ENCODE measurements around the gene BIN1. TPM values are rescaled to one million over a fixed set of nuclear protein-coding genes. Genes with fewer than 3 reads are reported as not detected.

The BIN1 gene
- total and polyA plus RNA-seq, 2 donors (not counting 1 experiment from before 2014, with no cell fraction given), result 90.6 to 92.3 TPM

DNA sequence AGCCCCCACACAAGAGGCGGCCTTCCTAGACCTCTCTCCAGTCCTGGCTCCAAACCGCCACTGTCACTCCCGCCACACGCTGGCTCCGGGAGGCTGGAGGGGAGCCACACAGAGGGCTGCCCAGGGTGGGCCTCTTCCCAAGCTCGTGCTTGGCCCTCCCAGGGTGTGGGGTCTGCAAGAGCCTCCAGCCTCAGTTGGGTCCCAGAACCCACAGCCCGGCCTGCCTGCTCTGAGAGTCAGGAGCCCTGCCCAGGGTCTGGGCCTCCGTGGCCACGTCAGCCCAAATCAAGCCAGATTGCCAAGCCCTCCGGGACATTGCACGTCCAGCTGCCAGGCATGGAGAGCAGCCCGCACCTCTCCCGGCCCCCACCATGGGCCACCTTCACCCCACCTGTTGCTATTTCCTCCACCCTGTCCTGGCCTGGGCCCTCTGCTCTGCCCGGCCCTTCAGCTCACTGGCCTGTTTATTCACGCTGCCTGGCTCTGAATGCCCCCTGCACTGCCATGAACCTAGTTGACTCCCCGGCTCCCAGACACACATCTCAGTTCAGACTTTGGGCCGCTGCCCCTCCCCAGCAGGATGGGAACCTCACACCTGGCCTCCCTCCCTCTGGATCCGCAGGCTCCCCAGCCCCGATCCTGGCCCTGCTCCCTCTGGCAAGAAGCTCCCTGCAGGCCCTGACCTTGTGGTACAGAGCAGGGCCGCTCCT is 61.0 kb downstream of the BIN1 start:
- ChIA-PET POLR2A (no interaction called here), CTCF (no interaction called here)
- peaks cover 0 to 8% of the 10 kb centered on the region in 2 donors for H3K4me1 ChIP-seq (ENCODE audit: control insufficient read depth in 2 of 2, insufficient read depth in 2 of 2, low read length in 2 of 2)
- peak; percentile 5 for DNase-seq
- 95% methylated on average over 19 of the region's 20 CpGs for whole genome bisulfite sequencing (ENCODE audit: insufficient coverage)
- H3K4me2 ChIP-seq (replicated peaks; ENCODE audit: low read depth, low read length, poor library complexity, severe bottlenecking), result no peak overlapping the region
- H3K4me3 ChIP-seq (ENCODE audit: control extremely low read depth in 1 of 5, extremely low read depth in 1 of 5, insufficient read depth in 1 of 5, low read depth in 2 of 5, low read length in 4 of 5), result no peak overlapping the region
- Mint-ChIP-seq H3K9me3 (ENCODE audit: insufficient read depth) (no peaks in the 10 kb centered on the region), H3K4me3 (no peak overlapping the region), H3K4me1 (peaks cover 3% of the 10 kb centered on the region), H3K27ac (no peak overlapping the region), H3K27me3 (no peaks in the 10 kb centered on the region)
- peaks cover 0 to 21% (median 0%) of the 10 kb centered on the region in 3 donors for H3K9me3 ChIP-seq (ENCODE audit: control extremely low read depth in 1 of 3, control insufficient read depth in 2 of 3, insufficient read depth in 1 of 3, low read length in 2 of 3)
- H3K9ac ChIP-seq (ENCODE audit: low read length), result no peak overlapping the region
- no peak for TF ChIP-seq EZH2 (IDR thresholded peaks at IDR 0.05; ENCODE audit: borderline replicate concordance, insufficient read depth, low read depth, low read length, poor library complexity, severe bottlenecking)
- TF ChIP-seq, protein P1, sequence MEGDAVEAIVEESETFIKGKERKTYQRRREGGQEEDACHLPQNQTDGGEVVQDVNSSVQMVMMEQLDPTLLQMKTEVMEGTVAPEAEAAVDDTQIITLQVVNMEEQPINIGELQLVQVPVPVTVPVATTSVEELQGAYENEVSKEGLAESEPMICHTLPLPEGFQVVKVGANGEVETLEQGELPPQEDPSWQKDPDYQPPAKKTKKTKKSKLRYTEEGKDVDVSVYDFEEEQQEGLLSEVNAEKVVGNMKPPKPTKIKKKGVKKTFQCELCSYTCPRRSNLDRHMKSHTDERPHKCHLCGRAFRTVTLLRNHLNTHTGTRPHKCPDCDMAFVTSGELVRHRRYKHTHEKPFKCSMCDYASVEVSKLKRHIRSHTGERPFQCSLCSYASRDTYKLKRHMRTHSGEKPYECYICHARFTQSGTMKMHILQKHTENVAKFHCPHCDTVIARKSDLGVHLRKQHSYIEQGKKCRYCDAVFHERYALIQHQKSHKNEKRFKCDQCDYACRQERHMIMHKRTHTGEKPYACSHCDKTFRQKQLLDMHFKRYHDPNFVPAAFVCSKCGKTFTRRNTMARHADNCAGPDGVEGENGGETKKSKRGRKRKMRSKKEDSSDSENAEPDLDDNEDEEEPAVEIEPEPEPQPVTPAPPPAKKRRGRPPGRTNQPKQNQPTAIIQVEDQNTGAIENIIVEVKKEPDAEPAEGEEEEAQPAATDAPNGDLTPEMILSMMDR (IDR thresholded peaks at IDR 0.05), result no peak
- no peak overlapping the region for H3K27ac ChIP-seq (ENCODE audit: low read length in 2 of 2)
- H2AFZ ChIP-seq (ENCODE audit: insufficient read depth, low read depth, low read length, poor library complexity, severe bottlenecking), result no peak overlapping the region
- H4K20me1 ChIP-seq (ENCODE audit: control insufficient read depth, insufficient read depth, low read length, poor library complexity, severe bottlenecking), result peaks cover 20% of the 10 kb centered on the region
- no peaks in the 10 kb centered on the region for H3K27me3 ChIP-seq (replicated peaks in 1 of 4; ENCODE audit: control extremely low read depth in 1 of 4, control insufficient read depth in 3 of 4, insufficient read depth in 4 of 4, low read length in 3 of 4)
- intact Hi-C loops (cut with micrococcal nuclease), result no loop called here
- no peak for ATAC-seq (ENCODE audit: low read depth)
- no peaks in the 10 kb centered on the region for H3K79me2 ChIP-seq (ENCODE audit: control insufficient read depth, insufficient read depth, low read length)
- peaks cover 0 to 13% of the 10 kb centered on the region in 2 experiments for H3K36me3 ChIP-seq (replicated peaks in 1 of 2; ENCODE audit: control extremely low read depth in 1 of 2, control insufficient read depth in 1 of 2, extremely low read depth in 1 of 2, insufficient read depth in 2 of 2, low read length in 1 of 2)

DNA sequence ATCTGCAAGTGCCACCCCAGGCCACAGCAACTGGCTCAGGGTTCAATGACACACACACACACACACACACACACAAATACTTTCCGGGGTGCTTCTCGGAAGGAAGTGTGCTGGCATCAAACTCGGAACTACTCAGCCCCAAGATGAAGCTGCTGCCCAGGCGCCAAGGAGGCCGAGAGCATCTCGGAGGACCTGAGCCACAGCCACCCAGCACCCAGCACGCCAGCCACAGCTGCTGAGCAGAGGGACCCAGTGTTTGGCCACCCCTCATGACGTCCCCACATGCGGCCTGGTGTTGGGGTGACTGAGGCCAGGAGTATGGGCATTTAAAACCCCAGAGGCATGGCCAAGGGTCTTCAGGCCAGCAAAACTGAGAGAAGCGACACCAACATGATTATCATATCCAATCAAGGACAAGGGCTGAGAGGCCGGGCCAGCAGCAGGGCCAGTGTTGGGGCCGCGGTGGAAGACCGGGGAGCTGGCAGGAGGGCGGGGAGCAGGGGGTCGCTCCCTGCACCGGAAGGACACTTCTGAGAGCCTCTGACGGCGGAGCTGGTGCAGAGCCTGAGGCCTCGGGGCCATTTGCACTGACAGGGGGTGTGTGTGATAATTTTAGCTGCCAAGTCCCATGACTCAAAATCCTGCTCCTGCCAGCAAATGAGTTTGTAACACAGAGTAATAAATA is 61.8 kb downstream of the BIN1 start:
- Histone ChIP-seq H3K4me1 (ENCODE audit: control insufficient read depth in 2 of 2, insufficient read depth in 2 of 2, low read length in 2 of 2) (peaks cover 0 to 3% of the 10 kb centered on the region in 2 donors), H2AFZ (ENCODE audit: insufficient read depth, low read depth, low read length, poor library complexity, severe bottlenecking) (no peak overlapping the region), H3K79me2 (ENCODE audit: control insufficient read depth, insufficient read depth, low read length) (no peaks in the 10 kb centered on the region), H3K9ac (ENCODE audit: low read length) (no peak overlapping the region), H3K4me3 (ENCODE audit: control extremely low read depth in 1 of 5, extremely low read depth in 1 of 5, insufficient read depth in 1 of 5, low read depth in 2 of 5, low read length in 4 of 5) (no peak overlapping the region), H3K4me2 (replicated peaks; ENCODE audit: low read depth, low read length, poor library complexity, severe bottlenecking) (no peak overlapping the region), H4K20me1 (ENCODE audit: control insufficient read depth, insufficient read depth, low read length, poor library complexity, severe bottlenecking) (peaks cover 14% of the 10 kb centered on the region), H3K9me3 (ENCODE audit: control extremely low read depth in 1 of 3, control insufficient read depth in 2 of 3, insufficient read depth in 1 of 3, low read length in 2 of 3) (peaks cover 0 to 21% (median 0%) of the 10 kb centered on the region in 3 donors), H3K36me3 (replicated peaks in 1 of 2; ENCODE audit: control extremely low read depth in 1 of 2, control insufficient read depth in 1 of 2, extremely low read depth in 1 of 2, insufficient read depth in 2 of 2, low read length in 1 of 2) (peaks cover 0 to 13% of the 10 kb centered on the region in 2 experiments), H3K27ac (ENCODE audit: low read length in 2 of 2) (no peak overlapping the region), H3K27me3 (replicated peaks in 1 of 4; ENCODE audit: control extremely low read depth in 1 of 4, control insufficient read depth in 3 of 4, insufficient read depth in 4 of 4, low read length in 3 of 4) (no peaks in the 10 kb centered on the region)
- ChIA-PET POLR2A (no interaction called here), CTCF (no interaction called here)
- no peak for TF ChIP-seq EZH2 (IDR thresholded peaks at IDR 0.05; ENCODE audit: borderline replicate concordance, insufficient read depth, low read depth, low read length, poor library complexity, severe bottlenecking)
- TF ChIP-seq, protein P1 (IDR thresholded peaks at IDR 0.05), result no peak
- Mint-ChIP-seq H3K9me3 (ENCODE audit: insufficient read depth) (no peaks in the 10 kb centered on the region), H3K4me3 (no peak overlapping the region), H3K27ac (no peak overlapping the region), H3K27me3 (no peaks in the 10 kb centered on the region), H3K4me1 (peaks cover 5% of the 10 kb centered on the region)
- ATAC-seq (ENCODE audit: low read depth) (no peak), DNase-seq (no peak)
- 99% methylated on average over 19 of the region's 20 CpGs for WGBS (ENCODE audit: insufficient coverage)
- intact Hi-C loops (cut with micrococcal nuclease), result no loop called here
